ENCODE measurements around the gene S1PR3. TPM values are rescaled to one million over a fixed set of nuclear protein-coding genes. Genes with fewer than 3 reads are reported as not detected.

The S1PR3 gene
- total RNA-seq, 4 donors from 2014 or later = 1.9 to 6.7 (median 4.3) TPM

- no peak for DNase-seq
- TF ChIP-seq CTCF (IDR thresholded peaks at IDR 0.05) (no peak), POLR2A (IDR thresholded peaks at IDR 0.05) (no peak)
Measured at GRCh38 chr9:88988796-88989641, 2.2 kb upstream of the S1PR3 start.

GRCh38 chr9:88990041-88990728 lies 1.1 kb upstream of the S1PR3 start:
- no peak for DNase-seq
- Histone ChIP-seq H3K9me3 (no peaks in the 10 kb centered on the region), H3K4me3 (no peak overlapping the region)

More at GRCh38 chr9:88988796-88989641, 2.2 kb upstream of the S1PR3 start:
- Histone ChIP-seq H3K4me1 (peaks cover 0 to 5% (median 4%) of the 10 kb centered on the region in 4 donors), H3K27me3 (no peaks in the 10 kb centered on the region), H3K9me3 (no peaks in the 10 kb centered on the region), H3K36me3 (no peaks in the 10 kb centered on the region), H3K27ac (peak overlapping the region in 2 of 4 donors; percentile 2 to 22), H3K4me3 (no peak overlapping the region)

GRCh38 chr9:88990729-88991065 lies 571 bp upstream of the S1PR3 start:
- TF ChIP-seq POLR2A (IDR thresholded peaks at IDR 0.05) = no peak
- TF ChIP-seq CTCF (IDR thresholded peaks at IDR 0.05) = no peak
- H3K27ac ChIP-seq = peak overlapping the region in 2 of 4 donors; percentile 68 to 86

More at GRCh38 chr9:88990041-88990728, 1.1 kb upstream of the S1PR3 start:
- H3K4me1 ChIP-seq = peaks cover 0 to 5% (median 4%) of the 10 kb centered on the region in 4 donors
- H3K36me3 ChIP-seq = no peaks in the 10 kb centered on the region
- H3K27ac ChIP-seq = peak overlapping the region in 1 of 4 donors; percentile 86
- no peak for TF ChIP-seq CTCF (IDR thresholded peaks at IDR 0.05)
- no peak for TF ChIP-seq POLR2A (IDR thresholded peaks at IDR 0.05)
- H3K27me3 ChIP-seq = no peaks in the 10 kb centered on the region

GRCh38 chr9:88992556-88992955 lies 1.3 kb downstream of the S1PR3 start:
- no peaks in the 10 kb centered on the region for H3K27me3 ChIP-seq
- peak overlapping the region in 2 of 4 donors; percentile 40 to 65 for H3K4me3 ChIP-seq
- no peaks in the 10 kb centered on the region for H3K36me3 ChIP-seq
- TF ChIP-seq CTCF (IDR thresholded peaks at IDR 0.05) (no peak), POLR2A (IDR thresholded peaks at IDR 0.05) (no peak)
- H3K4me1 ChIP-seq = peaks cover 0 to 5% (median 4%) of the 10 kb centered on the region in 4 donors
- H3K9me3 ChIP-seq = no peaks in the 10 kb centered on the region
- peak overlapping the region in 1 of 4 donors; percentile 86 for H3K27ac ChIP-seq
- DNase-seq = no peak

More at GRCh38 chr9:88990729-88991065, 571 bp upstream of the S1PR3 start:
- no peaks in the 10 kb centered on the region for H3K27me3 ChIP-seq
- no peaks in the 10 kb centered on the region for H3K9me3 ChIP-seq
- H3K4me1 ChIP-seq = peaks cover 0 to 5% (median 4%) of the 10 kb centered on the region in 4 donors
- peak overlapping the region; percentile 40 to 65 (median 54) for H3K4me3 ChIP-seq
- DNase-seq = no peak
- H3K36me3 ChIP-seq = no peaks in the 10 kb centered on the region

- peak overlapping the region in 1 of 4 donors; percentile 65 for H3K4me3 ChIP-seq
Measured at GRCh38 chr9:88993327-88993726, 2.1 kb downstream of the S1PR3 start.

More at GRCh38 chr9:88993327-88993726, 2.1 kb downstream of the S1PR3 start:
- H3K9me3 ChIP-seq = no peaks in the 10 kb centered on the region
- H3K36me3 ChIP-seq = no peaks in the 10 kb centered on the region
- H3K27ac ChIP-seq = no peak overlapping the region
- H3K27me3 ChIP-seq = no peaks in the 10 kb centered on the region
- peaks cover 0 to 5% (median 4%) of the 10 kb centered on the region in 4 donors for H3K4me1 ChIP-seq
- no peak for TF ChIP-seq POLR2A (IDR thresholded peaks at IDR 0.05)
- DNase-seq = no peak

Data from Peyer's patch (tissue), 4 donors.